GM19240 (cell line): ENCODE results near the gene STAT4.

Experiments
- DNase-seq: peaks from one replicate; pipeline ENCODE4 v3.0.0; 2011; ENCODE audit warnings: low spot score; ENCODE audit not compliant: insufficient read length

The STAT4 gene

GRCh38 chr2:191148281-191148680 is 2.5 kb downstream of the STAT4 start:
- no peak for DNase-seq

- no peak for DNase-seq
These were observed 4.9 kb downstream of the STAT4 start for GRCh38 chr2:191145769-191146471.

GRCh38 chr2:191144217-191144616 is 6.6 kb downstream of the STAT4 start:
- DNase-seq: no peak

DNA sequence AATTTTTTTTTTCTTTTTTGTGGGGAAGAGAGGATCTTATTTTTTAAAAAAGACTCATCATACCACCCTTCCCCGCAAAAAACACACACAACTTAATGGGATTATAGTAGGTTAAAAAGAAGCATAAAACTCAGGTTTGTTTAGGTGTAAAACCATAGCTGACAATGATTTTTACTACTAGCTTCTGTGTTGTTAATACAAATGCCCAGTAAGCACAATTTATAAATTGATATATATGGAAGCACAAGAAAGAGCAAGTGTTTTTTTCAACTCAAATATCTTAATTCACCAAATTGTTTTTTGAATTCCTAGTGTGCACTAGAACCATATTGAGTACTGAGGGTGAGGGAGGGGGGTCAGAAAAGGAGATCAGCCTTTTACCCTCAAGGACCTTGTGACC is 7.0 kb downstream of the STAT4 start:
- no peak for DNase-seq

GRCh38 chr2:191128911-191129304 is 21.9 kb downstream of the STAT4 start:
- DNase-seq: no peak

GRCh38 chr2:191128172-191128910 is 22.5 kb downstream of the STAT4 start:
- no peak for DNase-seq

- DNase-seq: no peak
These were observed 23.6 kb downstream of the STAT4 start for GRCh38 chr2:191127235-191127634.

- DNase-seq: no peak
These were observed 24.3 kb downstream of the STAT4 start for GRCh38 chr2:191126386-191127085.

DNA sequence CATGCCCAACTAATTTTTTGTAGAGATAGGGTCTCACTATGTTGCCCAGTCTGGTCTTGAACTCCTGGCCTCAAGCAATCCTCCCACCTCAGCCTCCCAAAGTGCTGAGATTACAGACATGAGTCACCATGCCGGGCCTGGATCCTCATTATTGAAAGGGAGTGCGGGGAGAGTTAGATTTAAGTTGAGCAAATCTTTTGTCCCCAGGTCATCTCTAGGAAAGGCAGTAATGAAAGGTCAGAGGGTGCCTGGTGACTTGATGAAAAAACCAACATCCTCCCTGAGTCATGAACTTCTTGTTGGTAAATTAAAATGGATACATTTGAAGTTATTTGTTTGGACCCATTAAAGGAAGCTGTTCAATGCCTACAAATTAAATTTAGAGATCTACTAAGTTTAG is 25.1 kb downstream of the STAT4 start:
- DNase-seq: no peak

GRCh38 chr2:191122638-191123294 is 28.0 kb downstream of the STAT4 start:
- DNase-seq: no peak

DNA sequence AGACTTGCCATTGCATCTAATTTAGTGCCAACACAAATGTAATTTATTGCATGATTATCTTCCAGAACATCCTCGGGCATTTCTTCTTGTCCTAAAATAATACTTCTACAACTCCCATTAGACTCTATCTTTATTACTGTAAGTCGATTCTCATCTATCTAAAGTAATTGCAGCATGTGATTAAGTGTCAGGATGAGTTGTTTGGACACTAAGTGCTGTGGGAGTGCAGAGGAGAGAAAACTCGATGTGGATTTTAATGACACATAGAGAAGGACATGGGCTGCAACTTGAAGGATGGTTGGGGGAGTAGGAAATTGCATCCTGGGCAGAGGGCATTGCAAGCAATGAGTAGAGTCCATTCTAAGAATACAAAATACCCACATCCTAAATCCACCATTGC is 33.5 kb downstream of the STAT4 start:
- DNase-seq: no peak

DNA sequence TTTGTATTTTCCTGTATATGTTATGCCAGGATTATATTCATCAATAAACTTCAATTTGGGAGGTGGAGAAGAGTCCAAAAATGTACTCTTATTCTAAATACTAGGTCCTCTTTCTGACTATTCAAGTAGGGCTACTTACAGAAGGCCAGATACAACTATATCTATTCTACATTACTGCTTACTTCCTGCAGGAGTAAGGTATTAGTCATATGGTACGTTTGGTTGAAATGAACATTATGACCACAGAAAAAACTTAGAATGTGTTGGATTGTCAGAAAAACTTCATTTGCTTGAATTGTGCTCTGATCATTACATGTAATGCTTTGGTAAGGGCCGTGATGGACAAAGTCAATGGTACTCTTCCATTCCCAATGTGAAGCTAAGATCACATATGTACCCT is 35.0 kb downstream of the STAT4 start:
- no peak for DNase-seq

- DNase-seq: peak; percentile 3
These were observed 35.4 kb downstream of the STAT4 start for GRCh38 chr2:191115391-191115790.

DNA sequence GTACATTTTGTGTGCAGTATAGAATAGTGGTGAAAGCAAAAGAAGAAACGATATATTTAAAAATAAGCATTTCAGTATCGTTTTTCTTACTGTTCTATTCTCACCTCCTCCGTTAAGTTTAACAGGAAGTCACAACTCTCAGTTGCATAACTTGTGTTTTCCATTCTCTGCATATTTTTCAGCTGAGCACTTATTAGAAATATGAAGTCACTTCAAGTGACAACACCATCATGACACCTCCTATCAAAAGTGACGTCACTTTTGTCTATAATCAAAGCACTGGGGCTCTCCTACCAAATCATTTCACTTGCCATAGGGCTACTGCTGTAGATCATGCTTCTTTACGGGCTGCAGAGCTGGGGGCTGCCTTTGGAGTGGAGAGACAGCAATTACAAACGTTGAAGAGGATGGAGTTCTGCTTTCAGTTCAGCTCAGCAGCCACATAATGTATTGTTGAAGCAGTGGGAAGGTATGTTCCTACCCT is 36.3 kb downstream of the STAT4 start:
- DNase-seq: peak; percentile 6

DNA sequence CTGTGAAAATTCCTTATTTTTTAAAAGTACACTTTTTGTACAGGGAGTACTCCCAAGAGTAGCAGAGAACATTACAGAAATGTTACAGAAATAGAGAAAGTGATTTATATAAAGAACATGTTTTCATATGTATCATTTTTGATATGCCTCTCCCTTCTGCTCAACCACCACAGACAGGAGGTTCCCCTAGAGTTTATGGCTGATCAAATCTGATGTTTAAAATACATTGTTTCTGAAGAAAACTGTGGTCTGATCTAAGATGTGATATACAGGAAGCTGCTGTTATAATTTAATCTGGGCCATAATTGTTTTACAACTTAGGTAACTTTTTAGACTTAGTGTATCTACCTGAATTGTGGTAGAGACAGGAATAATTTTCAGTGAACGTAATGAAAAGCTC is 37.0 kb downstream of the STAT4 start:
- no peak for DNase-seq

DNA sequence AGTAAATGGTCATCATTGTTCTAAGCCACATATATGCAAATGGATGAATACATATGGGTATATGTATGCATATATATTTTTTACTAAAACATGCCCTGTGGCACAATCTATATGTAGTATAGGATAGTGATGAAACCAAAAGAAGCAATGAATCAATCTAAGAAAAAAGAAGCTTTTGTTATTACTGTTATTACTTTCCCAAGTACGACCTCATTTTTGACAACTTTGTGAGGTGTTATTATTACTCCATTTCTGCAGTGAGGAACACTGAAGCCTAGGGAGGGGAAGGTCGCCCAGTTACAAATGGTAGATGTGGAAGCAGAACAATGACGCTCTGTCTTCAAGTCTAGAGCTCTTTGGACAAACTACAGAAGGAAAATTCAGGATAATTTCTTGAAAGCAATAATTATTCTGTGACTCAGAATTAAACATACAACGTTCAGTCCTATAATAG is 38.3 kb downstream of the STAT4 start:
- no peak for DNase-seq

DNA sequence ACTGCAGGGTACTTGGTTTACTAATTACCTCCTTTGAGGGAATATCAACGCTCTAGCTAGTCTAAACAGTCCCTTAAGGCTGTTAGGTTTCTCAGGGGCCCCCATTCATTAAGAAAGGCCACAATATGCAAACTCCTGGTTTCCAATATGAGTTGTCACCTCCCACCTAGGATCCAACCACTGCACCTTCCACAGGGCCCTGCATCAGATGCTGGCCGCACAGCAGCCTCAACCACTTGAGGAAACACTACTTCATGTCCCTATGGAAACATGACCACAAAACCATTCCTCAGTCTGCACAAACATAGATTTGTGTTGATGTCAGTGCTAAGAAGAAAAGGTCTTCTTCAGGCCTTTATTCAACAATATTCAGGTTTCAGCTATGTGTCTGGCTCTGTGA is 40.9 kb downstream of the STAT4 start:
- no peak for DNase-seq

DNA sequence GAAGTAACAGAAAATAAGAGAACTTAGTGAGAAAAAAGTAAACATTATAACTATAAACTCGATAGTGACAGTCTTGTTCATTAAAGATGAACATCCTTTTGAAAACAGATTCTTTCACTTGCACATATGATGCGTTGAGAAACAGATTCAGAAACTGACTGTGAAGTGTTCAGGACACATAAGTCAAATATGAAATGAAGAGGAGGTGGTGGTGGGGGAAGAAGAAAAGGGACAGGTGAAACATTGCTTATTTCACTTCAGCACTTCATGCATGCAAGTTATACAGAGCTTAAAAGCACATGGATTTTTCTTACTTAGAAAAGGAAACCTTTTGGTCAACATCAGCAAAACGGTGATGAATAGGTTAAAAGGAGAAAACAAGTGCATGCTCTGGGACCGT is 42.5 kb downstream of the STAT4 start:
- no peak for DNase-seq

GRCh38 chr2:191105082-191105481 is 45.7 kb downstream of the STAT4 start:
- no peak for DNase-seq

- no peak for DNase-seq
These were observed 47.0 kb downstream of the STAT4 start for GRCh38 chr2:191103774-191104173.

GRCh38 chr2:191100216-191100615 is 50.6 kb downstream of the STAT4 start:
- no peak for DNase-seq

DNA sequence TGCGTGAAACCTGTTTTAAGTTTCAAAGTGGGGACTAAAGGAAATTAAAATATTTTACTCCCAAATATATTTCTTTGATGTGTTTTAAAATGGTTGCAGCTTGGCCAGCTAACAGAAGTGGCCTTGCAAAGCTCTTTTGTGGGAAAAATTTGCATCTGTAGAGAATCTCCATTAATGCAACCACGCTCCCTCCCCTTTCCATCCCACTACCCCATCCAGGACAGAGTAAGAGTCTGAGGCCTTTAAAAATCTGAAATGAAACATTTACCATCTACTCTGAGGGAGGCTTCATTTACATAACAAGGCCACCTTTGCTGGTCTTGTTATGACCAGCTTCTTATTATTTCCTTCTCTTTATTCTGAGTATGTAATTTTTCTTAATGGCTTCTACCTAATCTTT is 63.5 kb downstream of the STAT4 start:
- no peak for DNase-seq
